H1 (cell line): ENCODE measurements around the gene LRRC27. TPM values are rescaled to one million over a fixed set of nuclear protein-coding genes. Genes with fewer than 3 reads are reported as not detected.
A peak's percentile ranks its signal among the peaks of the same experiment; 100 is the strongest.

Experiments used
- CTCF ChIA-PET: fragments of 300-600 bp; sonication (Branson Sonifier 250); formaldehyde crosslinking; loops from one replicate; lab custom pipeline; 2021; ENCODE audit not compliant: partially characterized antibody; lab: Charles Lee
- POLR2A ChIA-PET: fragments of 300-600 bp; sonication (Branson Sonifier 250); formaldehyde crosslinking; loops from one replicate; lab custom pipeline; 2021; ENCODE audit warnings: inconsistent platforms; ENCODE audit not compliant: partially characterized antibody; lab: Charles Lee
- DNase-seq, 2 experiments: peaks; one replicate each; pipeline versions ENCODE4 v3.0.0 to v3.0.0-alpha.2; 2010 to 2022; ENCODE audit warnings: low spot score in 2 of 2, low read depth in 1 of 2, mixed read lengths in 1 of 2
- FAIRE-seq: peaks from 2 replicates; lab custom pipeline; 2011; peaks lifted over from hg19 to GRCh38; lab: Jason Lieb, UNC
- H2AFZ ChIP-seq: 2 replicates; pipeline ENCODE4 v1.8.1; 2012; ENCODE audit warnings: low read length, inconsistent platforms
- H2AK5ac ChIP-seq: 2 replicates; pipeline ENCODE4 v1.6.1; 2013; ENCODE audit warnings: low read depth, low read length
- H2BK120ac ChIP-seq: replicated peaks from 2 replicates; pipeline ENCODE3; 2013; ENCODE audit warnings: low read depth, low read length, inconsistent platforms
- H2BK12ac ChIP-seq: 2 replicates; pipeline ENCODE4 v1.6.1; 2013; ENCODE audit warnings: low read depth, low read length
- H2BK15ac ChIP-seq: 2 replicates; pipeline ENCODE4 v1.6.1; 2013; ENCODE audit warnings: low read length
- H2BK20ac ChIP-seq: 2 replicates; pipeline ENCODE4 v1.6.1; 2013; ENCODE audit warnings: low read length
- H2BK5ac ChIP-seq: 2 replicates; pipeline ENCODE4 v1.6.1; 2013; ENCODE audit warnings: low read depth, low read length
- H3K14ac ChIP-seq: 2 replicates; pipeline ENCODE4 v1.6.1; 2013; ENCODE audit warnings: inconsistent platforms; ENCODE audit not compliant: insufficient read length
- H3K18ac ChIP-seq: 2 replicates; pipeline ENCODE4 v1.6.1; 2013; ENCODE audit warnings: low read length; ENCODE audit errors: extremely low read depth
- H3K23ac ChIP-seq: 2 replicates; pipeline ENCODE4 v1.6.1; 2013; ENCODE audit warnings: inconsistent platforms; ENCODE audit not compliant: insufficient read length
- H3K23me2 ChIP-seq: 2 replicates; pipeline ENCODE4 v1.6.1; 2013; ENCODE audit warnings: low read depth, low read length
- H3K27ac ChIP-seq: 2 replicates; pipeline ENCODE4 v1.6.1; 2011; ENCODE audit warnings: low read depth, low read length, inconsistent platforms
- H3K27me3 ChIP-seq, 4 experiments: replicated peaks in 1 of 4; 1 replicate in 1 of 4; 2 replicates in 3 of 4; pipeline versions ENCODE4 v1.6.1 to v1.8.1; 2011 to 2013; ENCODE audit warnings: low read length in 3 of 4, mild to moderate bottlenecking in 3 of 4, inconsistent platforms in 2 of 4, mixed read lengths in 2 of 4, moderate library complexity in 1 of 4; ENCODE audit not compliant: control insufficient read depth in 3 of 4, insufficient read depth in 3 of 4; ENCODE audit errors: extremely low read depth in 1 of 4
- H3K36me3 ChIP-seq, 4 experiments: 2 replicates each; pipeline versions ENCODE4 v1.6.1 to v1.8.1; 2011 to 2013; ENCODE audit warnings: mild to moderate bottlenecking in 4 of 4, low read length in 3 of 4, moderate library complexity in 2 of 4, control low read depth in 1 of 4, inconsistent platforms in 1 of 4; ENCODE audit not compliant: insufficient read depth in 4 of 4, control insufficient read depth in 2 of 4
- H3K4ac ChIP-seq: replicated peaks from 2 replicates; pipeline ENCODE3; 2013; ENCODE audit warnings: low read length, low read depth, mixed read lengths, inconsistent platforms; ENCODE audit not compliant: insufficient read length
- H3K4me1 ChIP-seq, 4 experiments: replicated peaks in 1 of 4; 1 replicate in 1 of 4; 2 replicates in 3 of 4; pipeline versions ENCODE4 v1.6.1 to v1.8.1; 2011 to 2013; ENCODE audit warnings: low read length in 3 of 4, inconsistent platforms in 2 of 4, mixed read lengths in 1 of 4; ENCODE audit not compliant: insufficient read depth in 4 of 4, control insufficient read depth in 3 of 4
- H3K4me2 ChIP-seq, 2 experiments: 2 replicates each; pipeline versions ENCODE4 v1.6.1 to v1.8.1; 2011 to 2013; ENCODE audit warnings: low read depth in 2 of 2, low read length in 2 of 2, control low read depth in 1 of 2, inconsistent platforms in 1 of 2, mild to moderate bottlenecking in 1 of 2; ENCODE audit not compliant: insufficient read depth in 1 of 2
- H3K4me3 ChIP-seq, 4 experiments: fragments of 200-600, 300-600 bp in 1 of 4; sonication (generic), shearing (Covaris generic), sonication (Bioruptor Twin) in 1 of 4; 2 replicates each; pipeline versions ENCODE4 v1.5.1 to v1.8.1; 2011 to 2016; ENCODE audit warnings: low read length in 4 of 4, low read depth in 3 of 4, control low read depth in 2 of 4, inconsistent platforms in 2 of 4, mild to moderate bottlenecking in 2 of 4, mixed read lengths in 1 of 4, moderate library complexity in 1 of 4; ENCODE audit not compliant: insufficient read depth in 2 of 4; ENCODE audit errors: extremely low read depth in 1 of 4
- H3K56ac ChIP-seq: replicated peaks from 2 replicates; pipeline ENCODE3; 2013; ENCODE audit warnings: low read depth, mild to moderate bottlenecking, mixed read lengths, low read length, inconsistent platforms; ENCODE audit not compliant: insufficient read length
- H3K79me1 ChIP-seq: 2 replicates; pipeline ENCODE4 v1.6.1; 2013; ENCODE audit warnings: low read depth, low read length, control low read depth
- H3K79me2 ChIP-seq, 2 experiments: 2 replicates each; pipeline versions ENCODE4 v1.6.1 to v1.8.1; 2012 to 2013; ENCODE audit warnings: low read length in 2 of 2, mild to moderate bottlenecking in 2 of 2, inconsistent platforms in 1 of 2; ENCODE audit not compliant: insufficient read depth in 2 of 2, control insufficient read depth in 1 of 2
- H3K9ac ChIP-seq, 4 experiments: replicated peaks in 1 of 4; 1 replicate in 1 of 4; 2 replicates in 3 of 4; pipeline versions ENCODE4 v1.6.1 to v1.8.1; 2011 to 2013; ENCODE audit warnings: low read depth in 3 of 4, low read length in 3 of 4, control low read depth in 2 of 4, mild to moderate bottlenecking in 2 of 4, moderate library complexity in 2 of 4, inconsistent platforms in 1 of 4; ENCODE audit errors: extremely low read depth in 1 of 4
- H3K9me3 ChIP-seq, 2 experiments: 2 replicates each; pipeline versions ENCODE4 v1.6.1 to v1.8.1; 2012 to 2013; ENCODE audit warnings: mild to moderate bottlenecking in 2 of 2, moderate library complexity in 2 of 2, control low read depth in 1 of 2, inconsistent platforms in 1 of 2, low read depth in 1 of 2, low read length in 1 of 2, mixed read lengths in 1 of 2; ENCODE audit not compliant: insufficient read depth in 2 of 2
- H4K20me1 ChIP-seq, 2 experiments: replicated peaks in 1 of 2; 2 replicates each; pipeline versions ENCODE3 to v1.8.1; 2011 to 2013; ENCODE audit warnings: inconsistent platforms in 2 of 2, low read length in 2 of 2, mild to moderate bottlenecking in 1 of 2; ENCODE audit not compliant: insufficient read depth in 2 of 2, control insufficient read depth in 1 of 2
- H4K5ac ChIP-seq: 2 replicates; pipeline ENCODE4 v1.6.1; 2013; ENCODE audit warnings: low read length, low read depth, mixed read lengths, inconsistent platforms; ENCODE audit not compliant: insufficient read length
- H4K8ac ChIP-seq: 2 replicates; pipeline ENCODE4 v1.8.0; 2013; ENCODE audit warnings: mild to moderate bottlenecking, moderate library complexity, low read length, inconsistent platforms; ENCODE audit not compliant: insufficient read depth; ENCODE audit errors: extremely low read depth
- H4K91ac ChIP-seq: replicated peaks from 2 replicates; pipeline ENCODE3; 2013; ENCODE audit warnings: low read length, mixed read lengths, inconsistent platforms; ENCODE audit not compliant: insufficient read length
- CREB1 ChIP-seq: IDR thresholded peaks from 2 replicates; pipeline ENCODE4 v1.6.1; 2012; ENCODE audit warnings: inconsistent platforms
- CTBP2 ChIP-seq: IDR thresholded peaks from 2 replicates; pipeline ENCODE4 v1.7.0; 2011; ENCODE audit warnings: borderline replicate concordance, mild to moderate bottlenecking, moderate library complexity, mixed read lengths, low read length; ENCODE audit not compliant: insufficient read depth, insufficient read length
- RAD21 ChIP-seq, 2 experiments: IDR thresholded peaks in 1 of 2; conservative IDR thresholded peaks in 1 of 2; 2 replicates each; pipeline ENCODE4 v1.6.1; 2011; ENCODE audit warnings: low read depth in 2 of 2, low read length in 2 of 2, improper control_type of control experiment in 1 of 2, inconsistent platforms in 1 of 2, mild to moderate bottlenecking in 1 of 2, moderate library complexity in 1 of 2
- RBBP5 ChIP-seq: IDR thresholded peaks from 2 replicates; pipeline ENCODE4 v1.7.1; 2012; ENCODE audit warnings: low read depth, mild to moderate bottlenecking, inconsistent platforms, low read length, moderate library complexity, borderline replicate concordance
- RNF2 ChIP-seq: fragments of 200-900, 300-1000 bp; sonication (generic); IDR thresholded peaks from 2 replicates; pipeline ENCODE4 v1.7.1; 2016; ENCODE audit warnings: borderline replicate concordance, low read depth, mild to moderate bottlenecking, antibody characterized with exemption, low read length; ENCODE audit not compliant: poor library complexity, severe bottlenecking; ENCODE audit errors: missing control alignments
- SIN3A ChIP-seq, 2 experiments: IDR thresholded peaks in 1 of 2; conservative IDR thresholded peaks in 1 of 2; 2 replicates each; pipeline ENCODE4 v1.6.1; 2011 to 2012; ENCODE audit warnings: low read length in 2 of 2, improper control_type of control experiment in 1 of 2, low read depth in 1 of 2, mild to moderate bottlenecking in 1 of 2
- SP2 ChIP-seq: IDR thresholded peaks from 2 replicates; pipeline ENCODE4 v1.6.1; 2012; ENCODE audit warnings: mild to moderate bottlenecking, low read length, inconsistent platforms
- TBP ChIP-seq: IDR thresholded peaks from 2 replicates; pipeline ENCODE4 v1.6.1; 2011; ENCODE audit warnings: low read depth, low read length, improper control_type of control experiment
- WGBS, 2 experiments: shearing (Covaris generic) in 1 of 2; methylation state at CpG; one replicate each; pipeline versions ENCODE4 v1.1.6 to v1.1.7; 2013 to 2015; ENCODE audit warnings: low lambda C conversion rate in 2 of 2, mixed read lengths in 2 of 2, inconsistent platforms in 1 of 2, low coverage in 1 of 2, missing lambda C conversion rate in 1 of 2; ENCODE audit not compliant: insufficient replicate concordance in 2 of 2, insufficient coverage in 1 of 2, insufficient read length in 1 of 2; ENCODE audit errors: extremely low coverage in 1 of 2, missing lambda C conversion rate in 1 of 2; 5-methylcytosine and 5-hydroxymethylcytosine counted together
- polyA plus RNA-seq, 7 experiments: library from polyadenylated mRNA; depleted of rRNA in 3 of 7; stranded (reverse) in 5 of 7; unstranded in 2 of 7; fragments of >200 nt in 5 of 7; fragments of 200-250 nt in 2 of 7; gene quantifications; 1 replicate in 5 of 7; 2 replicates in 1 of 7; 4 replicates in 1 of 7; pipeline versions ENCODE4 v1.2.1 to v1.2.3, GENCODE V29; 2011 to 2013; ENCODE audit warnings: missing spikeins in 2 of 7, mixed read lengths in 2 of 7
- total RNA-seq: library from RNA; stranded (reverse); fragmentation: NEBNext Ultra II Directional; extraction: Animal tissue kit (Norgen Biotek cat#: 25700); gene quantifications from 2 replicates; pipeline ENCODE4 v1.2.1, GENCODE V29; 2021

Gene LRRC27
- total and polyA plus RNA-seq, 2 of the 8 experiments (the other 6 are each of a cell fraction or from before 2014, with no cell fraction given): 1.2 to 3.8 TPM

DNA sequence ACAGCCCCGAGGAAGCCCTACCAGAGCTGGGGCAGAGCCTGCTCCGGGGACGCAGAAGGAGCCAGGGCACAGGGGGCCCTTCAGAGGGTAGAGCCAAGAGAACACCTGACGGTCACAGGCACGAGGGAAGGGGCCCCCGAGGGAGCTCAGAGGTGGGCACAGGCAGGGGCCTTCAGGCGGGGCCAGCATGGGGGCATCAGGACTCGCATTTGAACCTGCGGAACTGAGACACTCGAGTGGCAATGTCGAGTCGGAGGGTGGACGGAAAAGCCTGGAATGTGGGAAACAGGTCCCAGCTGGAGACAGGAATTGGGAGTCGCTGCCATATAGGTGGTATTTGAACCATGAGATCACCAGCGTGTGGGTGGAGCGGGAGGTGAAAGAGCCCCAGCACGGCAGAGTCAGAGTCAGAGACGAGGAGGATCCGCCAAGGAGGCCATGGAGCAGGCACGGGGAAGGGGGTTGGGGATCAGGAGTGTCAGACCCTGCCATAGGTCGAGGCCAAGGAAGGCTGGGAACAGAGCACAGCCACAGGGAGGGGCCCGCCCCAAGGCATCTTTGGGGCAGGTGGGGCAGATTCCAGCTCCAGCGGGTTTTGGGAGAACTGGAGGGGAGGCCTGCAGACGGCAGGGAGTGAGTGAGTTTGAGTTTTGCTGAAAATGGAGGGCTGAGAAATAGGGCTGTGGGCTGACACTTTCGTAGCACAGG is 38.0 kb upstream of the LRRC27 start:
- Histone ChIP-seq H3K4ac (no peak overlapping the region), H3K9ac (no peak overlapping the region), H3K9me3 (no peaks in the 10 kb centered on the region), H3K23me2 (no peaks in the 10 kb centered on the region), H4K5ac (no peak overlapping the region), H2BK20ac (no peak overlapping the region), H3K27ac (no peak overlapping the region), H4K8ac (peak overlapping the region; percentile 64; the same call in 1 of the 2 replicates), H3K27me3 (no peaks in the 10 kb centered on the region), H2BK120ac (no peak overlapping the region), H3K14ac (no peak overlapping the region), H2AK5ac (no peak overlapping the region), H2BK15ac (no peak overlapping the region), H2BK5ac (peak overlapping the region; percentile 9; the same call in 1 of the 2 replicates), H3K56ac (no peak overlapping the region), H2AFZ (no peak overlapping the region), H3K4me1 (peaks cover 0 to 15% (median 11%) of the 10 kb centered on the region in 4 experiments; a peak in 6 of 7 replicates), H3K36me3 (no peaks in the 10 kb centered on the region), H3K79me1 (no peaks in the 10 kb centered on the region), H2BK12ac (no peak overlapping the region), H3K4me2 (peak overlapping the region in 1 of 2 experiments; percentile 33; a peak in 2 of 4 replicates), H3K79me2 (no peaks in the 10 kb centered on the region), H3K23ac (no peak overlapping the region), H4K20me1 (peaks cover 8 to 11% of the 10 kb centered on the region in 2 experiments), H4K91ac (no peak overlapping the region), H3K4me3 (no peak overlapping the region), H3K18ac (no peak overlapping the region; the same call in 1 of the 2 replicates)
- CTCF ChIA-PET: interaction anchor here (0.6 to 2.3 kb wide), 7 partner anchors 9 to 360 kb away, joined by 3 to 8 read pairs (median 5); no protein-coding TSS in a partner anchor
- 77% methylated on average over 23 of the region's 25 CpGs; no CpG with 5 or more reads in 1 of the 2 experiments for WGBS, 2 experiments
- POLR2A ChIA-PET: interaction anchor here (0.9 to 1.4 kb wide), 3 partner anchors 8 to 42 kb away, joined by 3 to 5 read pairs (median 3); no protein-coding TSS in a partner anchor
- FAIRE-seq: no peak
- DNase-seq: no peak
- TF ChIP-seq CREB1: no peak
- no peak for TF ChIP-seq RNF2
- TF ChIP-seq RBBP5: no peak
- no peak for TF ChIP-seq SIN3A (conservative IDR thresholded peaks at IDR 0.05 in 1 of 2, IDR thresholded peaks at IDR 0.05 in 1 of 2; ENCODE audit: low read depth in 1 of 2, low read length in 2 of 2)
- no peak for TF ChIP-seq RAD21 (IDR thresholded peaks at IDR 0.05 in 1 of 2, conservative IDR thresholded peaks at IDR 0.05 in 1 of 2; ENCODE audit: low read depth in 2 of 2, low read length in 2 of 2)
- TF ChIP-seq TBP: no peak
- TF ChIP-seq CTBP2: no peak
- TF ChIP-seq SP2: no peak
